K562 (cell line): ENCODE measurements around the gene WDR72. TPM values are rescaled to one million over a fixed set of nuclear protein-coding genes. Genes with fewer than 3 reads are reported as not detected.

ENCODE experiments used
- ATAC-seq: fragments of 200-7000 bp; cut with Tn5 transposase; 3 replicates; pipeline ENCODE4 v1.9.1; 2020; ENCODE audit warnings: moderate library complexity
- BruUV-seq: library from RNA; stranded (reverse); fragments of 400-500 nt; replicated peaks from 2 replicates; lab custom pipeline; 2021; lab: Mats Ljungman, UMichigan
- CTCF ChIA-PET: fragments of 300-600 bp; formaldehyde crosslinking; extraction: SDS; loops from one replicate; lab custom pipeline; 2021; ENCODE audit warnings: low intra/inter-chr PET ratio; lab: Yijun Ruan, JAX
- POLR2A ChIA-PET: fragments of 300-600, 350-650 bp; sonication (Branson Sonifier 250); formaldehyde crosslinking; extraction: SDS; loops from one replicate; lab custom pipeline; 2021; ENCODE audit warnings: antibody characterized with exemption, inconsistent platforms; lab: Yijun Ruan, JAX
- DNase-seq, 4 experiments: peaks; one replicate each; pipeline versions ENCODE4 v3.0.0 to v3.0.0-alpha.2; 2011 to 2018; ENCODE audit warnings: low spot score in 3 of 4, mixed read lengths in 3 of 4; ENCODE audit errors: extremely low read depth in 1 of 4
- FAIRE-seq: peaks from 2 replicates; lab custom pipeline; 2011; peaks lifted over from hg19 to GRCh38; lab: Jason Lieb, UNC
- H2AFZ ChIP-seq: 2 replicates; pipeline ENCODE4 v1.6.0; 2011; ENCODE audit warnings: low read depth, low read length, control low read depth, inconsistent platforms
- H3K27ac ChIP-seq: fragments of 200-600 bp; 3 replicates; pipeline ENCODE4 v1.8.0; 2011; ENCODE audit warnings: low read depth, mild to moderate bottlenecking, control low read depth, inconsistent platforms, low read length, moderate library complexity, mixed read lengths; ENCODE audit errors: extremely low read depth
- H3K27me3 ChIP-seq, 2 experiments: fragments of 300-600 bp in 1 of 2; 2 replicates in 1 of 2; 3 replicates in 1 of 2; pipeline versions ENCODE4 v1.6.0 to v1.8.0; 2011; ENCODE audit warnings: inconsistent platforms in 2 of 2, low read length in 2 of 2, mild to moderate bottlenecking in 1 of 2, mixed read lengths in 1 of 2, moderate library complexity in 1 of 2; ENCODE audit not compliant: control insufficient read depth in 2 of 2, insufficient read depth in 2 of 2
- H3K36me3 ChIP-seq: fragments of 300-600 bp; 3 replicates; pipeline ENCODE4 v1.8.0; 2011; ENCODE audit warnings: mild to moderate bottlenecking, low read length, inconsistent platforms; ENCODE audit not compliant: control insufficient read depth, insufficient read depth
- H3K4me1 ChIP-seq, 2 experiments: fragments of 200-600 bp in 1 of 2; replicated peaks in 1 of 2; 2 replicates in 1 of 2; 3 replicates in 1 of 2; pipeline versions ENCODE4 v1.5.1 to v1.8.0; 2011; ENCODE audit warnings: inconsistent platforms in 2 of 2, low read length in 2 of 2, mild to moderate bottlenecking in 1 of 2, mixed read lengths in 1 of 2, moderate library complexity in 1 of 2; ENCODE audit not compliant: control insufficient read depth in 2 of 2, insufficient read depth in 2 of 2
- H3K4me2 ChIP-seq: 2 replicates; pipeline ENCODE4 v1.6.1; 2011; ENCODE audit warnings: low read length, control low read depth, inconsistent platforms, mixed read lengths; ENCODE audit not compliant: insufficient read depth
- H3K4me3 ChIP-seq: fragments of 200-600 bp; sonication (generic), shearing (Covaris generic); 2 replicates; pipeline ENCODE4 v1.5.1; 2016; ENCODE audit warnings: control low read depth, inconsistent platforms
- H3K79me2 ChIP-seq: fragments of 200-600 bp; 3 replicates; pipeline ENCODE4 v1.8.0; 2011; ENCODE audit warnings: low read length, inconsistent platforms; ENCODE audit not compliant: control insufficient read depth, insufficient read depth
- H3K9ac ChIP-seq, 2 experiments: 2 replicates each; pipeline versions ENCODE4 v1.6.0 to v1.6.1; 2011; ENCODE audit warnings: low read depth in 2 of 2, low read length in 2 of 2, control low read depth in 1 of 2, inconsistent platforms in 1 of 2, mild to moderate bottlenecking in 1 of 2, mixed read lengths in 1 of 2; ENCODE audit not compliant: insufficient read depth in 1 of 2
- H3K9me1 ChIP-seq: one replicate; pipeline ENCODE4 v1.6.0; 2011; ENCODE audit warnings: inconsistent platforms, mild to moderate bottlenecking, low read length, moderate library complexity; ENCODE audit not compliant: control insufficient read depth, insufficient read depth
- H3K9me3 ChIP-seq: replicated peaks from 2 replicates; pipeline ENCODE4 v1.5.1; 2011; ENCODE audit warnings: low read depth, low read length, inconsistent platforms; ENCODE audit not compliant: control insufficient read depth, insufficient read depth
- H4K20me1 ChIP-seq: replicated peaks from 2 replicates; pipeline ENCODE4 v1.6.1; 2011; ENCODE audit warnings: low read length, inconsistent platforms, mixed read lengths; ENCODE audit not compliant: control insufficient read depth, insufficient read depth
- CCNT2 ChIP-seq: IDR thresholded peaks from 2 replicates; pipeline ENCODE4 v1.6.1; 2011; ENCODE audit warnings: borderline replicate concordance, low read depth, mild to moderate bottlenecking, moderate library complexity, mixed read lengths, low read length; ENCODE audit not compliant: insufficient read length; ENCODE audit errors: extremely low read depth
- GTF2F1 ChIP-seq: IDR thresholded peaks from 2 replicates; pipeline ENCODE4 v1.6.1; 2011; ENCODE audit warnings: low read depth, low read length, improper control_type of control experiment
- HOXB6 ChIP-seq: fragments of 250-450 bp; sonication (Bioruptor Pico); IDR thresholded peaks from 2 replicates; pipeline ENCODE4 v1.5.1; 2022; ENCODE audit warnings: mild to moderate bottlenecking, borderline replicate concordance
- KDM4B ChIP-seq, 2 experiments: fragments of 450-650 bp in 1 of 2; sonication (generic) in 1 of 2; IDR thresholded peaks; 2 replicates each; pipeline ENCODE4 v1.6.1; 2016 to 2017; ENCODE audit warnings: borderline replicate concordance in 2 of 2, antibody characterized with exemption in 1 of 2, low read depth in 1 of 2, mild to moderate bottlenecking in 1 of 2
- MEF2D ChIP-seq: conservative IDR thresholded peaks from 2 replicates; pipeline ENCODE4 v1.6.1; 2016; ENCODE audit warnings: low read depth, missing genetic modification characterization, missing compliant biosample characterization
- NFRKB ChIP-seq: fragments of 450-650 bp; IDR thresholded peaks from 2 replicates; pipeline ENCODE4 v1.6.1; 2016; ENCODE audit warnings: low read depth
- SIX5 ChIP-seq, 2 experiments: IDR thresholded peaks; 2 replicates each; pipeline ENCODE4 v1.6.1; 2011; ENCODE audit warnings: low read length in 2 of 2, borderline replicate concordance in 1 of 2, low read depth in 1 of 2, mild to moderate bottlenecking in 1 of 2, moderate library complexity in 1 of 2; ENCODE audit not compliant: insufficient read depth in 1 of 2
- SNIP1 ChIP-seq: fragments of 450-650 bp; IDR thresholded peaks from 2 replicates; pipeline ENCODE4 v1.7.1; 2017; ENCODE audit warnings: low read depth, mild to moderate bottlenecking
- ZKSCAN8 ChIP-seq: fragments of 200-800 bp; sonication (Bioruptor generic); IDR thresholded peaks from 2 replicates; pipeline ENCODE4 v1.6.1; 2016; ENCODE audit warnings: missing genetic modification characterization, missing compliant biosample characterization
- ZNF124 ChIP-seq: sonication (generic); formaldehyde crosslinking; IDR thresholded peaks from 2 replicates; pipeline ENCODE4 v1.8.1; 2022; ENCODE audit warnings: missing genetic modification reagents
- ZNF224 ChIP-seq: sonication (generic); formaldehyde crosslinking; IDR thresholded peaks from 2 replicates; pipeline ENCODE4 v1.8.0; 2022; ENCODE audit warnings: mild to moderate bottlenecking, missing genetic modification reagents
- WGBS: fragments of 100-300 bp; shearing (Covaris generic); methylation state at CpG from one replicate; pipeline ENCODE4 v1.1.6; 2016; ENCODE audit warnings: low coverage, mixed read lengths; ENCODE audit not compliant: insufficient coverage; ENCODE audit errors: missing lambda C conversion rate; 5-methylcytosine and 5-hydroxymethylcytosine counted together
- in situ Hi-C: fragments of 300-500 bp; cut with MboI; formaldehyde crosslinking; loops from 4 replicates; pipeline ENCODE4 v1.15.0; 2018; ENCODE audit warnings: inconsistent platforms, mixed read lengths
- intact Hi-C: fragments of 100-400 bp; cut with micrococcal nuclease; formaldehyde crosslinking; loops from 2 replicates; pipeline ENCODE4 v1.14.2; 2022
- polyA plus RNA-seq, 8 experiments: library from polyadenylated mRNA; depleted of rRNA in 4 of 8; stranded (reverse) in 5 of 8; unstranded in 3 of 8; fragments of >200 nt; fragmentation: Nextera tagmentation in 2 of 8; fragmentation: Illumina TruSeq in 1 of 8; extraction: Ambion mirVana in 2 of 8; extraction: Trizol in 1 of 8; gene quantifications; 2 replicates each; pipeline versions ENCODE4 v1.2.1 to v1.2.3, GENCODE V29; 2011 to 2014; ENCODE audit warnings: inconsistent platforms in 1 of 8, missing spikeins in 1 of 8
- total RNA-seq, 7 experiments: library from RNA; depleted of rRNA in 6 of 7; stranded (reverse); fragments of >200 nt in 6 of 7; fragmentation: Illumina TruSeq in 2 of 7; extraction: Trizol in 2 of 7; gene quantifications; 2 replicates each; pipeline versions ENCODE4 v1.2.1 to v1.2.3, GENCODE V29; 2011 to 2021; ENCODE audit warnings: low replicate concordance in 1 of 7
- TF ChIP-seq, protein P1 (sequence below), 2 experiments: IDR thresholded peaks; 2 replicates each; pipeline ENCODE4 v1.6.1; 2012; ENCODE audit warnings: improper control_type of control experiment in 2 of 2, low read depth in 2 of 2, low read length in 2 of 2, borderline replicate concordance in 1 of 2
- TF ChIP-seq, protein P2 (sequence below): IDR thresholded peaks from 2 replicates; pipeline ENCODE4 v1.6.1; 2012; ENCODE audit warnings: low read depth, low read length, improper control_type of control experiment, borderline replicate concordance

Gene WDR72
- total and polyA plus RNA-seq, 9 of the 15 experiments (the other 6 are each of a cell fraction or from before 2014, with no cell fraction given) = 0.01 TPM; not detected in 8

DNA sequence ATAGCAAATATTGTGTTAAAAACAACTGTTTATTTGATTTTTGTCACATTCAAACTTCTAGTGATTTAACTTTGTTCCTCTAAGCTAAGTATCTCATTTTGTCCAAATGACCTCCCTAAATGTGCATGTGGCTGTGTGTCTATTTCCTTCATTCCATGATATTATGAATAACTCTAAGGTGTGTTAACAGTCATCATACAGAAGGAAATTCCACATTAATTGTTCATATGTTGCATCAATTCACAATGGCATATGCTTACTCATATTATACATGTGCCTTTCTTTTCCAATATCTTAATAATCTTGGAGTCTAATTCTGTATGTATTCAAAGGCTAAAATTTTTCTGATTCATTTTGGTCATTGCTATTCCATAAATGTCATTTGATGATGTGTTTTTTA lies 186.4 kb downstream of the WDR72 start (continued):
- TF ChIP-seq, protein P1, sequence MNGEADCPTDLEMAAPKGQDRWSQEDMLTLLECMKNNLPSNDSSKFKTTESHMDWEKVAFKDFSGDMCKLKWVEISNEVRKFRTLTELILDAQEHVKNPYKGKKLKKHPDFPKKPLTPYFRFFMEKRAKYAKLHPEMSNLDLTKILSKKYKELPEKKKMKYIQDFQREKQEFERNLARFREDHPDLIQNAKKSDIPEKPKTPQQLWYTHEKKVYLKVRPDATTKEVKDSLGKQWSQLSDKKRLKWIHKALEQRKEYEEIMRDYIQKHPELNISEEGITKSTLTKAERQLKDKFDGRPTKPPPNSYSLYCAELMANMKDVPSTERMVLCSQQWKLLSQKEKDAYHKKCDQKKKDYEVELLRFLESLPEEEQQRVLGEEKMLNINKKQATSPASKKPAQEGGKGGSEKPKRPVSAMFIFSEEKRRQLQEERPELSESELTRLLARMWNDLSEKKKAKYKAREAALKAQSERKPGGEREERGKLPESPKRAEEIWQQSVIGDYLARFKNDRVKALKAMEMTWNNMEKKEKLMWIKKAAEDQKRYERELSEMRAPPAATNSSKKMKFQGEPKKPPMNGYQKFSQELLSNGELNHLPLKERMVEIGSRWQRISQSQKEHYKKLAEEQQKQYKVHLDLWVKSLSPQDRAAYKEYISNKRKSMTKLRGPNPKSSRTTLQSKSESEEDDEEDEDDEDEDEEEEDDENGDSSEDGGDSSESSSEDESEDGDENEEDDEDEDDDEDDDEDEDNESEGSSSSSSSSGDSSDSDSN (IDR thresholded peaks at IDR 0.05; ENCODE audit: borderline replicate concordance in 1 of 2, low read depth in 2 of 2, low read length in 2 of 2) = no peak
- TF ChIP-seq GTF2F1 = no peak
- no peak for TF ChIP-seq ZNF124
- TF ChIP-seq HOXB6 (CRISPR knock-in tag) = no peak
- TF ChIP-seq NFRKB = no peak
- TF ChIP-seq ZKSCAN8 (CRISPR knock-in tag) = no peak
- no peak for TF ChIP-seq SNIP1

DNA sequence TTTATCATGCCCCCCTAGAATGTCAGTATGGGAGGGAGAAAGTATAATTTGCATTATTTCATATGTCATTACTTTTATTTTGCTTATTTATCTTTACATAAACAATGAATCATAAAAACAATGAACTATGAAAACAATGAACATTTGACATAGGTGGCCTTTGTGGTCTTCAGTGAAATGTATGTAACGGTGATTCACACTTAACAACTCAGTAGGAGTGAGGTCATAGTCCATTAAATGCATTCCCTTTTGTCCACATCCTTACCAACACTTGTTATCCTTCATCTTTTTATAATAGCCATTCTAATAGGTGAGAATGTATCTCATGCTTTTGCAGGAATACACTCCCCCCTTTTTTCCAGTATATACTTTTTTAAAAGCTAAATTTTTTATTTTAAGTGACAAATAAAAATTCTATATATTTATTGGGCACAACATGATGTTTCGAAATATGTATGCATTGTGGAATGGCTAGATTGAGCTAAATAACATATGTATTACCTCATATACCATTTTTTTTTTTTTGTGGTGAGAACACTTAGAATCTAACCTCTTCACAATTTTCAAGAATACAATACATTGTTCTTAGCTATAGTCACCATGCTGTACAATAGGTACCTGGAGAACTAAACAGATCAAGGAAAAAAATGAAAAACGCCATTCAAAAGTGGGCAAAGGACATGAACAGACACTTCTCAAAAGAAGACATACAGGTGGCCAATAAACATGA lies 189.5 kb downstream of the WDR72 start:
- Histone ChIP-seq H3K36me3 (no peaks in the 10 kb centered on the region), H3K9me1 (no peaks in the 10 kb centered on the region), H3K4me3 (no peak overlapping the region), H3K4me1 (no peaks in the 10 kb centered on the region), H3K9me3 (no peaks in the 10 kb centered on the region), H3K4me2 (no peak overlapping the region), H3K79me2 (no peaks in the 10 kb centered on the region), H3K27me3 (no peaks in the 10 kb centered on the region), H2AFZ (no peak overlapping the region), H3K9ac (no peak overlapping the region), H3K27ac (no peak overlapping the region), H4K20me1 (no peaks in the 10 kb centered on the region)
- BruUV-seq = no TSS peak
- DNase-seq (no peak), ATAC-seq (no peak), FAIRE-seq (no peak)
- in situ Hi-C loops = no loop called here
- ChIA-PET CTCF (no interaction called here), POLR2A (no interaction called here)
- intact Hi-C loops = no loop called here
- TF ChIP-seq KDM4B (IDR thresholded peaks at IDR 0.05; ENCODE audit: borderline replicate concordance in 2 of 2, low read depth in 1 of 2) = no peak
- TF ChIP-seq CCNT2 = no peak
- TF ChIP-seq, protein P2, sequence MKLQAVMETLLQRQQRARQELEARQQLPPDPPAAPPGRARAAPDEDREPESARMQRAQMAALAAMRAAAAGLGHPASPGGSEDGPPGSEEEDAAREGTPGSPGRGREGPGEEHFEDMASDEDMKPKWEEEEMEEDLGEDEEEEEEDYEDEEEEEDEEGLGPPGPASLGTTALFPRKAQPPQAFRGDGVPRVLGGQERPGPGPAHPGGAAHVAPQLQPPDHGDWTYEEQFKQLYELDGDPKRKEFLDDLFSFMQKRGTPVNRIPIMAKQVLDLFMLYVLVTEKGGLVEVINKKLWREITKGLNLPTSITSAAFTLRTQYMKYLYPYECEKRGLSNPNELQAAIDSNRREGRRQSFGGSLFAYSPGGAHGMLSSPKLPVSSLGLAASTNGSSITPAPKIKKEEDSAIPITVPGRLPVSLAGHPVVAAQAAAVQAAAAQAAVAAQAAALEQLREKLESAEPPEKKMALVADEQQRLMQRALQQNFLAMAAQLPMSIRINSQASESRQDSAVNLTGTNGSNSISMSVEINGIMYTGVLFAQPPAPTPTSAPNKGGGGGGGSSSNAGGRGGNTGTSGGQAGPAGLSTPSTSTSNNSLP = no peak
- no peak for TF ChIP-seq ZNF224 (CRISPR knock-in tag)
- TF ChIP-seq MEF2D (tag) = no peak
- no peak for TF ChIP-seq SIX5 (IDR thresholded peaks at IDR 0.05; ENCODE audit: borderline replicate concordance in 1 of 2, insufficient read depth in 1 of 2, low read depth in 1 of 2, low read length in 2 of 2)
- 0% methylated on average over 3 of the region's 3 CpGs for WGBS
